ENCODE results near the gene RBMX.
"Not testable (repeated sequence)": the region's sequence is repeated elsewhere in the genome, so short reads cannot be mapped to it uniquely, and the experiment has no call there.

RBMX gene

DNA sequence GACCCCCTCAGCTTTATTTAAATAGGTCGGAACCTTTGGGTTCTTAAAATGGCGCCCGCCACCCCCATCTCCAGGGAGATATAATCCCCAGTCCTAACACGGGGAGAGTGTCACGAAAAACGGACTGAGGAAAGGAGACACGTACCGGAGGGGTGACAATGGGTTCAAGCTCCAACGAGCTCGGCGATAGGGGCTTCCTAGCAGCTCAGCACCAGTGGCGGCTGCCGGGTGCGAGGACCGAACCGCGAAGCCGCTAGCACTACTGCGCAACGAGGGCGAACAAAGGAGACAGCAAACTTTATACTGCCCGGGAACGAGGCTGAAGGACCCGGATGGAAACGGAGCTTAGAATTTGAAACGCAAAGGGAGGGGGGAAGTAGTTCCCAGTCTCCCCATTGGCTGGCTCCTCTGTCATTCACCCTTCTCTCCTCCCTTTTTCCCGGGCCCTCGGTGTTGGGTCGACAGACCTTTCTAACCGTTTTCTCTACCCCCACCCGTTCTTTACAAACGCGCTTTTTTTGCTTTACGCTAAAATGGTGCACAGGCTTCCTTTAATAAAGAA, at the start of gene RBMX:
Gene RBMX, minus strand, starts transcription at position 274 of the 562 bp plus-strand sequence. CDS start 1,298 bp downstream, outside the sequence.
- Mint-ChIP-seq H3K36me3 (ENCODE audit: low read depth) (peaks cover 34% of the 10 kb centered on the region), H3K4me1 (ENCODE audit: low read depth) (peaks cover 14% of the 10 kb centered on the region), H3K9me3 (no peaks in the 10 kb centered on the region), H3K4me3 (peak within 1 kb of the TSS; percentile 99), H3K27me3 (ENCODE audit: low read depth) (no peaks in the 10 kb centered on the region), H3K27ac (peak within 1 kb of the TSS; percentile 98)
- peak; percentile 84 for DNase-seq (ENCODE audit: low spot score)

DNA sequence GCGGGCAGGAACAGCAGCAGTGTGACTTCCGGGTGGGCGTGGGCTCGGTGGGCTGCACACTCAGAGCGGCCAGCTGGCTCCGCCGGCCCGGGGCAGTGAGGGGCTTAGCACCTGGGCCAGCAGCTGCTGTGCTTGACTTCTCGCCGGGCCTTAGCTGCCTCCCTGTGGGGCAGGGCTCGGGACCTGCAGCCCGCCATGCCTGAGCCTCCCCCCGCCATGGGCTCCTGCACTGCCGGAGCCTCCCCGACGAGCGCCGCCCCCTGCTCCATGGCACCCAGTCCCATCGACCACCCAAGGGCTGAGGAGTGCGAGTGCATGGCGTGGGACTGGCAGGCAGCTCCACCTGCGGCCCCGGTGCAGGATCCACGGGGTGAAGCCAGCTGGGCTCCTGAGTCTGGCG, 40.9 kb upstream of the RBMX start:
- H3K9me3 Mint-ChIP-seq; H3K27ac Mint-ChIP-seq; H3K27me3 Mint-ChIP-seq (ENCODE audit: low read depth); H3K36me3 Mint-ChIP-seq (ENCODE audit: low read depth); H3K4me3 Mint-ChIP-seq; DNase-seq (ENCODE audit: low spot score); H3K4me1 Mint-ChIP-seq (ENCODE audit: low read depth): not testable (repeated sequence)

DNA sequence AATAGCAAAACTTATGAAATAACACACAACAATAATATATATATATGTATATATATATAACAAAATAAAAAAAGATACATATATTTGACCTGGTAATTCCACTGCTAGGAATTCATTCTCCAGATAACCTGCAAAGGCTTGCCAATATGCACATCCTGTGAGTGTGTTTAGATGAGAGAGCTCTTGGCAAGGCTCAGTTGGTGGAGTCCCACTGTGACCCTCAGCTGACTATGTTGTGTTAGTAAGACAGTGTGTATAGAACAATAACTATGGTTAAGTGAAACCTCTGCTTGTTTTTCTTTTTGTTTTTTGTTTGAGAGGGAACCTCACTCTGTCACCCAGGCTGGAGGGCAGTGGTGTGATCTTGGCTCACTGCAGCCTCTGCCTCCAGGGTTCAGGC, 39.5 kb upstream of the RBMX start:
- no peak for DNase-seq (ENCODE audit: low spot score)
- Mint-ChIP-seq H3K27ac (no peak overlapping the region), H3K4me3 (no peak overlapping the region), H3K27me3 (ENCODE audit: low read depth) (no peaks in the 10 kb centered on the region), H3K9me3 (no peaks in the 10 kb centered on the region), H3K4me1 (ENCODE audit: low read depth) (peaks cover 1% of the 10 kb centered on the region), H3K36me3 (ENCODE audit: low read depth) (no peaks in the 10 kb centered on the region)

DNA sequence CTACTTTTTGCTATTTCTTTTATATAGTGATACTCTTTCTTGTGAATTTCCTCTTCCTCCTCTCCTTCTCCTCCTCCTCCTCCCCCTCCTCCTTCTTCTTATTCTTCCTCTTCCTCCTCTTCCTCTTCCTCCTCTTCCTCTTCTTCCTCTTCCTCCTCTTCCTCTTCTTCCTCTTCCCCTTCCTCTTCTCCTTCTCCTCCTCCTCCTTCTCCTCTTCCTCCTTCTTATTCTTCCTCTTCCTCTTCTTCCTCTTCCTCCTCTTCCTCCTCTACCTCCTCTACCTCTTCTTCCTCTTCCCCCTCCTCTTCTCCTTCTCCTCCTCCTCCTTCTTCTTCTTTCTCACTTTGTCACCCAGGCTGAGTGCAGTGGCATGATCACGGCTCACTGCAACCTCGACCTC, 36.3 kb upstream of the RBMX start:
- no peaks in the 10 kb centered on the region for H3K36me3 Mint-ChIP-seq (ENCODE audit: low read depth)
- no peak overlapping the region for H3K4me3 Mint-ChIP-seq
- H3K27me3 Mint-ChIP-seq (ENCODE audit: low read depth): no peaks in the 10 kb centered on the region
- no peak for DNase-seq (ENCODE audit: low spot score)
- H3K4me1 Mint-ChIP-seq (ENCODE audit: low read depth): no peaks in the 10 kb centered on the region
- H3K9me3 Mint-ChIP-seq: no peaks in the 10 kb centered on the region
- peak overlapping the region; percentile 45 for H3K27ac Mint-ChIP-seq

DNA sequence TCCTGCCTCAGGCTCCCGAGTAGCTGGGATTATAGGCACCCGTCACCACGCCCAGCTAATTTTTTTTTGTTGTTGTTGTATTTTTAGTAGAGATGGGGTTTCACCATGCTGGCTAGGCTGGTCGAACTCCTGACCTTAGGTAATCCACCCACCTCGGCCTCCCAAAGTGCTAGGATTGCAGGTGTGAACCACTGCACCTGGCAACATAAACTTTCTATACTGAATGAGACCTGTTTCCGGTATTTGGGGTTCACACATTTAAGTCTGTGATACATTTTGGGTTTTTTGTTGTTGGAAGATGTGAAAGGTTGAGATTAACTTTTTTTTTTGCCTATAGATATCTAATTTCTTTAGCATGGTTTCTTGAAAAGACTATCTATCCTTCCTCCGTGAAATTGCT, 31.1 kb upstream of the RBMX start:
- not testable (repeated sequence) for H3K36me3 Mint-ChIP-seq (ENCODE audit: low read depth); H3K27me3 Mint-ChIP-seq (ENCODE audit: low read depth); H3K9me3 Mint-ChIP-seq; DNase-seq (ENCODE audit: low spot score); H3K27ac Mint-ChIP-seq
- Mint-ChIP-seq H3K4me1 (ENCODE audit: low read depth) (peaks cover 19% of the 10 kb centered on the region), H3K4me3 (peak overlapping the region; percentile 97)

DNA sequence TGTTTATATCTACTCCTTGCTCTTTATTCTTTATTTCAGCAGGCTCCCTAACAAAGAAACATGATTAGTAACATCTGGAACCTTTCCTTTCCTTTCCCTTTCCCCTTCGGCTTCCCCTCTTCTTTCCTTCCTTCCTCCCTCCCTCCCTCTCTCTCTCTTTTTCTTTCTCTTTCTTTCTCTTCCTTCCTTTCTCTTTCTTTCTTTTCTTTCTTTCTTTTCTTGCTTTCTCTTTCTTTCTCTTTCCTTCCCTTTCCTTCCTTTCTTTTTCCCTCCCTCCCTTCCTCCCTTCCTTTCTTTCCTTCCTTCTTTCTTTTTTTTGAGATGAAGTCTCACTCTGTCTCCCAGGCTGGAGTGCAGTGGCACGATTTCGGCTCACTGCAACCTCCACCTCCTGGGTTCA, 30.7 kb upstream of the RBMX start:
- H3K4me3 Mint-ChIP-seq: peak overlapping the region; percentile 97
- no peaks in the 10 kb centered on the region for H3K36me3 Mint-ChIP-seq (ENCODE audit: low read depth)
- H3K9me3 Mint-ChIP-seq: no peaks in the 10 kb centered on the region
- DNase-seq (ENCODE audit: low spot score): no peak
- H3K27ac Mint-ChIP-seq: peak overlapping the region; percentile 41
- peaks cover 19% of the 10 kb centered on the region for H3K4me1 Mint-ChIP-seq (ENCODE audit: low read depth)
- no peaks in the 10 kb centered on the region for H3K27me3 Mint-ChIP-seq (ENCODE audit: low read depth)

DNA sequence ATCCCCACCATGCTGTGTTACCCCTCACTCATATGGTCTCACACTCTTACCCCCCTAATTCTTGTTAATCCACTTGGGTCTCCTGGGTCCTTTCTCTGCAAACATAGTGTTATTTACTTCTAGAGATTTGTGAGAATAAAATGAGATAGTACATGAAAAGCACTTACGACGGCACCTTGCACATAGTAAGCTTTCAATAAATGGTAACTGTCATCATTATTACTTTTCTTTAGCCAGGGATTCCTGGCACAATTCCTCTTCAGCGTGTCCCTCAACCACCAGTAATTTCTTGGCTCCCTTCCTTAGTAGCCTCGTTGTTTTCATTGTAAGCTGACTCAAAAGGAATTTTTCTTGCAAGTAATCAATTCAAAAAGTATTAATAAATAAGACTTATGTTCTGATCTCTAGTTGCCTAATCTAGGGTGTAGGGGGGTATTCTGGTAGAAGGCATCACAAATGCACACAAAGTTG, 30.1 kb upstream of the RBMX start:
- Mint-ChIP-seq H3K9me3 (no peaks in the 10 kb centered on the region), H3K27ac (no peak overlapping the region)
- DNase-seq (ENCODE audit: low spot score): no peak

DNA sequence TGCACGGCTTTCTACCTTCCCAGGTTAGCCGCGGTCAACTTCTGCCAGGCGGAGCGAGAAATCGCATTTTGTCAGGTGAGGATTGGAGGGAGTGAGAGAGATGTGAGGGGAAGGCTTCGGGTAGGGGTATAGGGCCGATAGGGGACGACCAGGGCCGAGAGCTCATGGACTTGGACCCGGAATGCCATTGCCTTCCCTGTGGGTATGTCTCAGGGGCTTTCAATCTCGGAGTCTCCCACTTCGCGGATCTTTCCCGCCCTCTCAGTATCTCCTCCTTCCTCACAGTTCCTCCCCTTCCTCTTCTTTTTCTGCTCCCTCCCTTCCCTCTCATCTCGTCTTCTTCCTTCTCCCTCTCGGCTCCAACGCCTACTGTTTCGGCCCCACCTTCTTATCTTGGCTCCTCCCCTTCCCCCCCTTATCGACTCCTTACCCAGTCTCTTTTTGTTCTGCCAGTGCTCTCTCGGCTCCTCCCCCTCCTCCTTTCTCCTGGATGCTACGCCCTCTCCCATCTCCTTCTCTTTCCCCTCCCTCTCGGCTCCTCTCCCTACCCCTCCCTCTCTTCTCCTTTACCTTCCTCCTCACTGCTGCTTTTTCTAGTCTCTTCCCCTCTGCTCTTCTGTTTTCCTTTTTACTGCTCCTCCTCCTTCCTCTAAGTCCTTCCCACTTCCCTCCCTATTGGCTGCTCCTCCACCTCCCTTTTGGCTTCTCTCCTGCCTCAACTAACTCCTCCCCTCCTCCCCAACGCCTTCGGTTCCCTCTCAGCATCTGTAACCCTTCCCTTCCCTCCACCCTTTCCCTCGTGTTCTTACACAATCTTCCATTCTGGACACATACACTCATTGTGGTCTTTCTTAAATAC, 29.4 kb upstream of the RBMX start:
- peak; percentile 57 for DNase-seq (ENCODE audit: low spot score)
- H3K4me1 Mint-ChIP-seq (ENCODE audit: low read depth): peaks cover 19% of the 10 kb centered on the region
- no peaks in the 10 kb centered on the region for H3K27me3 Mint-ChIP-seq (ENCODE audit: low read depth)
- peak overlapping the region; percentile 91 for H3K27ac Mint-ChIP-seq
- H3K36me3 Mint-ChIP-seq (ENCODE audit: low read depth): no peaks in the 10 kb centered on the region
- peak overlapping the region; percentile 97 for H3K4me3 Mint-ChIP-seq
- H3K9me3 Mint-ChIP-seq: no peaks in the 10 kb centered on the region

More for the DNA sequence above, 30.1 kb upstream of the RBMX start:
- peak overlapping the region; percentile 97 for H3K4me3 Mint-ChIP-seq
- no peaks in the 10 kb centered on the region for H3K36me3 Mint-ChIP-seq (ENCODE audit: low read depth)
- H3K27me3 Mint-ChIP-seq (ENCODE audit: low read depth): no peaks in the 10 kb centered on the region
- H3K4me1 Mint-ChIP-seq (ENCODE audit: low read depth): peaks cover 19% of the 10 kb centered on the region

DNA sequence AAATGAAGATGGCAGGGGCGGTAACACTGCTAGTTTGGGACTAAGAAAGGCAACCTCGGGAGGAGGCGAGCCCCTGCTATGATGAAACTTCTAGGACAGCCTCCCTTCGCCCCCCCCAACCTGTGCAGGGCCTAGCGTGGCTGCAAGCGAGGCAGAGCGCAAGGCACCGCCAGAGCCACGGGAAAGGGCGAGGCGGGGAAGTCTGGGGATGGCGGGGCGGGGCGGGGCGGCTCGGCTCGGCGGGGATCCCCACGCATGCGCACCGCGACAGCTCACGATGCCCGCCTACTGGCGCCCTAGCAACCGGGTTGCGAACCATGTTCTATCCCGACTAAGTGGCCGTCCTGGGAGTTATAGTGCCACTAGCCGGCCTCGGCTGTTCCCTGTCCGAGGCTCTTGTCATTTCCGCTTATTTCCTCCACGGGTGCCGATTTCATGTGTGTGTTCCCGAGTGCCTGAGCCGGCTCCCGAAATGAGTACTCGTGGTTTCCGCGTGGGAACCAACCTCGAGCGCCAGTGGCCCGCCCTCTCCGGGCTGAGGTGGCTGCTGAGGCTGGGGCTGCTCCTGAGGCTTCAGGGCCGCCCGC, 28.7 kb upstream of the RBMX start:
- Mint-ChIP-seq H3K4me1 (ENCODE audit: low read depth) (peaks cover 19% of the 10 kb centered on the region), H3K4me3 (peak overlapping the region; percentile 97), H3K27me3 (ENCODE audit: low read depth) (no peaks in the 10 kb centered on the region), H3K27ac (peak overlapping the region; percentile 91), H3K9me3 (no peaks in the 10 kb centered on the region), H3K36me3 (ENCODE audit: low read depth) (no peaks in the 10 kb centered on the region)
- DNase-seq (ENCODE audit: low spot score): peak; percentile 72

DNA sequence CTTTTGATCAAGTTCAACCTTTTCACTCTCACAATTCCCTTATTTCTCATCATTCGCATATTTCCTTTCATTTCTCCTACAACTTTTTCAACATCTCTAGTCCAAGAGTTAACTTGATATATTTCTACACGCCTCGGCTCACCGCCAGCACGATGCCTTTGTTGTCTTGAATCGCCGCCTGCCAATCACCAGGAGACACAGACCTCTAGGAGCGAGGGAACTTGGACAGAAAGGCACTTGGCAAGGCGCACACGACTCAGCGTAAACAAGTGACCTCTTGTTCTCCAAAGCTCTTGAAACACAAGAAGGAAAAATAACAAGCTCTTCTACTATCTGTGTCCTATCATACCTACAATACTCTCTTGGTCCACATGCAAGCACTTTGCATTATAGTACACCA, 27.1 kb upstream of the RBMX start:
- Mint-ChIP-seq H3K27me3 (ENCODE audit: low read depth) (no peaks in the 10 kb centered on the region), H3K4me1 (ENCODE audit: low read depth) (peaks cover 19% of the 10 kb centered on the region), H3K27ac (no peak overlapping the region), H3K4me3 (no peak overlapping the region), H3K9me3 (no peaks in the 10 kb centered on the region), H3K36me3 (ENCODE audit: low read depth) (no peaks in the 10 kb centered on the region)
- no peak for DNase-seq (ENCODE audit: low spot score)

DNA sequence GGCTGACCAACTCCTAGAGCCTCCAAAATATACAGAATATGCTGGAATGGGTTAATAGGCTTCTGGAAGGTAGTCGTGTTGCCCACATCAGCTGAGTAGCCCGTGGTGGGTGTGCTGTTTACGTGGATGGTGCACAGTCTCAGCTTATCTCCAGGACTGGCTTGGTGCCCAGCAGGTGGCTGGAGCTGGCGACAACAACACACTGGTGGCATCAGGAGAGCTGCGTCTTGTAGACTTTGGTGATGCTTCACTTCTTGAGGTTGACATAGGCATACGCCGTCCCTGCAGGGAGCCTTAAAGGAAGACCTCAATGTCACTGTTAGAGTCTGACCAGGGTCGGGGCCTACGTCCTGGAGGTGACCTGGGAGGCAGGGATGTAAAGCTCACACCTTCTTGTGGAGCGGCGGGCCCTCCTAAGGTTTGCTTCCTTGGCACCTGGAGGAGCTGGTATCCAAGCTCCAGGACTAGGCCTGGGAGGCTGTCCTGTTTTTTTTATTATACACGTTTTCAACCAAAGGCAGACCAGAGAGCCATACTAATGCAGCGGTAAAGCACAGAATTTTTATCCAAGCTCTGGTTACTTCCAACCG, 26.5 kb upstream of the RBMX start:
- Mint-ChIP-seq H3K4me3 (no peak overlapping the region), H3K4me1 (ENCODE audit: low read depth) (peaks cover 19% of the 10 kb centered on the region), H3K36me3 (ENCODE audit: low read depth) (no peaks in the 10 kb centered on the region), H3K27ac (no peak overlapping the region), H3K9me3 (no peaks in the 10 kb centered on the region), H3K27me3 (ENCODE audit: low read depth) (no peaks in the 10 kb centered on the region)
- no peak for DNase-seq (ENCODE audit: low spot score)

DNA sequence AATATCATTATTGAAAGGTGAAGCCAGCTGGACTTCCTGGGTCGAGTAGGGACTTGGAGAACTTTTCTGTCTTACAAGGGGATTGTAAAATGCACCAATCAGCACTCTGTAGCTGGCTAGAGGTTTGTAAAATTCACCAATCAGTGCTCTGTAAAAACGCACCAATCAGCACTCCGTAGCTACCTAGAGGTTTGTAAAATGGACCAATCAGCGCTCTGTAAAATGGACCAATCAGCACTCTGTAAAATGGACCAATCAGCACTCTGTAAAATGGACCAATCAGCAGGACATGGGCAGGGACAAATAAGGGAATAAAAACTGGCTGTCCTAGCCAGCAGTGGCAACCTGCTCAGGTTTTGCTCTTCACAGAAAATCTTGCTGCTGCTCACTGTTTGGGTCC, 23.5 kb upstream of the RBMX start:
- H3K4me3 Mint-ChIP-seq; H3K4me1 Mint-ChIP-seq (ENCODE audit: low read depth); H3K9me3 Mint-ChIP-seq; H3K36me3 Mint-ChIP-seq (ENCODE audit: low read depth); H3K27ac Mint-ChIP-seq; H3K27me3 Mint-ChIP-seq (ENCODE audit: low read depth); DNase-seq (ENCODE audit: low spot score): not testable (repeated sequence)

DNA sequence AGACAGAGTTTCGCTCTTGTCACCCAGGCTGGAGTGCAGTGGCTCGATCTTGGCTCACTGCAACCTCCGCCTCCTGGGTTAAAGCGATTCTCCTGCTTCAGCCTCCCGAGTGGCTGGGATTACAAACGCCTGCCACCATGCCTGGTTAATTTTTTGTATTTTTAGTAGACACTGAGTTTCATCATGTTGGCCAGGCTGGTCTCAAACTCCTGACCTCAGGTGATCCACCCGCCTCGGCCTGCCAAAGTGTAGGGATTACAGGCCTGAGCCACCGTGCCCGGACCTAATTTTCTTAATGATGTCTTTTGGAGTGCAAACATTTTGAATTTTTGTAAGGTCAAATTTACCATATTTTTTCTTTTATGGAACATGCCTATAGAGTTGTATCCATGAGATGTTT, 19.5 kb upstream of the RBMX start:
- not testable (repeated sequence) for H3K27me3 Mint-ChIP-seq (ENCODE audit: low read depth); DNase-seq (ENCODE audit: low spot score); H3K27ac Mint-ChIP-seq; H3K4me1 Mint-ChIP-seq (ENCODE audit: low read depth); H3K36me3 Mint-ChIP-seq (ENCODE audit: low read depth); H3K4me3 Mint-ChIP-seq; H3K9me3 Mint-ChIP-seq

DNA sequence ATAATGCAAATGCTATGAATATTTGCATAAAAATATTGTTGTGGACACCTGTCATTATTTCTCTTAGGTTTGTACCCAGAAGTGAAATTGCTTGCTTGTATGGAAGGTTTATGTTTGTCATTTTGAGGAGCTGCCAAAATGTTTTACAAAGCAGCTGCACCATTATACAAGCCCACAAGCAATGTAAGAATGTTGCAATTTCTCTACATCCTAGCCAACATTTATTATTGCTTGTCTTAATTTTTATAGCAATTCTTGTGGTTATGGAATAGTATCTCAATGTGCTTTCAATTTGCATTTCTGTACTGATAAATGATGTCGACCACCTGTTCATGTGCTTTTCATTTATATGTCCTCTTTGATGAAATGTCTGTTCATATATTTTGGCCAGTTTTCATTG, 18.7 kb upstream of the RBMX start:
- no peak for DNase-seq (ENCODE audit: low spot score)
- Mint-ChIP-seq H3K9me3 (no peaks in the 10 kb centered on the region), H3K27me3 (ENCODE audit: low read depth) (no peaks in the 10 kb centered on the region), H3K4me3 (no peak overlapping the region), H3K27ac (no peak overlapping the region), H3K36me3 (ENCODE audit: low read depth) (no peaks in the 10 kb centered on the region), H3K4me1 (ENCODE audit: low read depth) (peaks cover 2% of the 10 kb centered on the region)
